GM21360 (cell line): Measurements from ENCODE around the gene XRCC4.

Source experiments
- ATAC-seq: cut with Tn5 transposase; IDR thresholded peaks from one replicate; pipeline ENCODE4 v1.9.1; 2021; ENCODE audit warnings: mild to moderate bottlenecking, moderate library complexity; ENCODE audit not compliant: unreplicated experiment

The XRCC4 gene

DNA sequence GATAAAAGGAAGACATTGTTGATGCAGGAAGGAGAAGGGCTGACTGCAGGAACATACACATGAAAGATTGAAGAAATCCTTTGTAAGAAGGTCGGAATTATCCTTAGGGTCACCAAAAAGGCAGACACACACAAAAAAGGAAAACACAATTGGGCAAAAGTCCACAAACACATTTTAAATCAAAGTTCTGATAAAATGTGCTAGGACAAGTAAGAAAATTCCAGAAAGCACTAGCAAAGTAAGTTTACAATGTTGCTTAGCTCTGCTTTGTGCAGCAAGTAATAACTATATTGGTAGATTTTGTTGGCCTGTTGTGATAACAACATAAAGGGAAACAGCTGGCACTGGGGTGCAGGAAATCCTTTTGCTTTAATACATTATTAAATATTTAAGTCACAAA is 294.4 kb downstream of the XRCC4 start:
- no peak for ATAC-seq

DNA sequence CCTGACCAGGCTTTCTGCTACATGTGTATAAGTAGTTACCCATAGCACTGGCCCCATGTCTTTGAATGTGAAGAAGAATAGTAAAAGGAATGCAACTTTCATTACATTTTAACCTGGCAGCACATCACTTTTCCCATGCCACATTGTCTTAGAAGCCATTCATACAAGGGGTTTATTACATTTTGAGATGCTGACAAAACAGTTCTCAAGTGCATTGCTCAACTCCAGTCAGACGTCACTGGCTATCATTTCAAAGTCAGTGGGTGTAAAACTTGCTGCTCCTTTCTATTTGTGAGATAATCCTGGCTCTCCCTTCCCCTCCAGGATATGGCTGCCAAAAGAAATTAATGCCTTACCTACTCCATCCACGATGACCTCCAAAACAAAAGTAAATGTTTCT is 297.2 kb downstream of the XRCC4 start:
- ATAC-seq = no peak

DNA sequence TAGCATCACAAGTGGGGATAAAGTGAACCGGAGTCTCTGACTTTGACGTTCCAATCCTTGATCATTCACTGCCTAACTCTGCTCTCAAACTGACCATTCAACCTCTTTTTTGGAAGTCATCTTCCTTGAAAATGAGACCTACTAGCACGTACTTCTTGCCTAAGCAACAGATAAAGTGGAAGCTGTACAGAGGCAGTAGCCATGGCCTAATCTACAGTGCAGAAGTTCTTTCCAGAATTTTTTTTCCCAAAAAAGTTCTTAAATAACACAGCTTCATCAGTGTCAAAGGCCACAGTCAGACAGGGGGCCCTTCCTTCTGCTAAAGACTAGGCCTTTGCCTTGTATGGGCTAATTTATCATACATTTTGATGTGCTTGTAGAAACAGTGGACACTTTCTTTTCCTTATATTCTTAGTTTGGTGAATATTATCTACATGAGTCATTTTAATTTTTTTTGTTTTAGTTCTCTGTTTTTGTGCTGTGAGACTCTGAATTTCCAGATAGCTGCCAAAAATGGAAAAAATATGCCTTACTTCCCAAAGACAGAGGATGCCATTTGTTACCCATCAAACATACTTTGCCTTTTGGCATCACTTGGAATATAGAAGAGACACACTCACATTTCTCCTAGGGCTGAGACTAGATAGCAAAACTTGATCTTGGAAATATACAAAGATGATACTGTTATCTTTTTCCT is 297.9 kb downstream of the XRCC4 start:
- ATAC-seq = no peak

DNA sequence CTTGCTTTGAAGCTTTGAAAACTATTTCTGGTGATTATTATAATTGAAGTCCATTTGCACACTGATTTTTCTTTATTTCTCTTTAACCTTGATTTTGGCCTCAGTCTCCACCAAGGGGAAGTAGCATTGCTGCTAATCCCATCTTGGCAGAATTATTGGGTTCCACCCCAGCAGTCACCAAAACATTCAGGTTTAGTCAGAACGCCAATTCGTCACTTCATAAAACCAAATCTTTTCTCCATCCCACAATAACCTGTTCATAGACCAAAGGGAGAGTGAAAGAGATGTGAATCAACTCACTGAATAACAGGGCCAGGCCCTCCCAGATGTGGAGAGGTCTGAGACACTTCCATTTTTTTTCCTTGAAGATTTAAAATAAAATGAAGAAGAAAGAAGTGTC is 299.1 kb downstream of the XRCC4 start:
- no peak for ATAC-seq

DNA sequence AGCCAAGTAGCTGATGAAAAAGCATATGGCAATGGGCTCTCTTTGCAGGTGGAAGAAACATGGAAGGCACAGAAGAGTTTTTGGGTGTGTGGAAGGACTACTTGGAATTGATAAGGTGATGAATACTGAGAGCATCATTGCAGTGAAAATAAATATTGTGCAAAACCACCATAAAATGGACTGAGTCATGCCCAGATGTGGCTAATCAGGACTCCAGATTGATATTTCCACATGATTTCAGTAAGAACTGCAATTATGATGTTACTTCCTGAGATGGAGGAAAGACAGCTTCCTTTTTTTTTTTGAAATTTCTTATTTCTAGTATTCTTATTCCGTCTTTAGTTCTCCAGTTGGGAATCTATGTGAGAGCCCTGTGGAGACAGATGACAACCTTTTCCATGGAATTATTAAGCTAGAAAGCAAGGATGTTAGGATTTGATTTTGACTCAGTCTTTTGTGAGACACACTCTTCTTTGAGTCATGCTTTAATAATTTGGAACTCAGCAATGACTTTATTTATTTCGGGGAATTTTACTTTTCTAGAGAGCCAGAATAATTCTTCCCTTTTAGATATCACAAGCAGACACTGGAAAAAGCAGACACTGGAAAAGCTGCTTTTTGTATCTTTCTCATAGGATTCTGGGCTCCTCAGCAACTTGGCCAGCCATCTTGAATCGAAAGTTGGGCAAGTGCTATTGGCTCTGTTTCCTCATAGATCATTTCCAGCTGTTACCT is 300.0 kb downstream of the XRCC4 start:
- ATAC-seq = no peak

DNA sequence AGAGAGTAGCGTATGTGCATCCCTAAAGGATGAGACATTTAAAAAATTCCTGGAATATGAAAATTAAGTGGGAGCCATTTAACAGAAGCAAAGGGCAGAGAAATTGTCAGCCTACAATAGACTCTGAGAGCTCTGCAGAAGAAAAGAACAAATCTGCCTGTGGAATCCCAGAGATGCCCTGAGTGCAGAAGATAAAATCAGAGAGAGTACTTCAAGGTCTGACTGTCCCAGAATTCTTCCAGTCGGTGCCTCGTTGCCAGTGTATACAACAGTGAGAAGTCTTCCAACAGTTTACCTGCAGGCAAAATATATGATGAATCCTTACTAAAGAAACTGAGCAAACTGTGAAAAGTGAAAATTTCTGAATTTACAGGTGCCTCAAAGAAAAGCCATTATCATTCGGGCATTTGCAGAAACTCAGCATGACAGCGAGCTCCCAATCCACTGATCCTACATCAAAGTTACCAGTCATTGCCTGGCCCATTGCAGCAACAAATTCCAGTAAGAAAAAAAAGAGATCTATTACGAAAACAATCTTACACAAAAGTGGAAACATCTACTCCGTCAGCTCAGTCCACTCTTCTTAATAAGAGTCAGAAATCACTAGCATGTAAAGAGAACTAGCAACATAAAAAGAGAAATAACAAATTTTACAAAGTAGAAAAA is 301.4 kb downstream of the XRCC4 start:
- no peak for ATAC-seq

DNA sequence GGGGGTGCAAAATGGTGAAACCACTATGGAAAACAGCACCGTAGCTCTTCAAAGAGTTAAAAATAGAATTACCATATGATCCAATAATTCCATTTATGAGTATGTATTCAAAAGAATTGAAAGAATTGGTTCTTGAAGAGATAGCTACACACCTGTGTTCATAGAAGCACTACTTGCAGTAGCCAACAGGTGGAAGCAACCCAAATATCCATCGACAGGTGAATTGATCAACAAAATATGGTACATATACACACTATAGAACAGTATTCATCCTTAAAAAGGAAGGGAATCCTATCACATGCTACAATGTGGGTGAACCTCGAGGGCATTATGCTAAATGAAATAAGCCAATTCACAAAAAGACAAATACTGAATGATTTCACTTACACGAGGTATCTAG is 308.5 kb downstream of the XRCC4 start:
- no peak for ATAC-seq

DNA sequence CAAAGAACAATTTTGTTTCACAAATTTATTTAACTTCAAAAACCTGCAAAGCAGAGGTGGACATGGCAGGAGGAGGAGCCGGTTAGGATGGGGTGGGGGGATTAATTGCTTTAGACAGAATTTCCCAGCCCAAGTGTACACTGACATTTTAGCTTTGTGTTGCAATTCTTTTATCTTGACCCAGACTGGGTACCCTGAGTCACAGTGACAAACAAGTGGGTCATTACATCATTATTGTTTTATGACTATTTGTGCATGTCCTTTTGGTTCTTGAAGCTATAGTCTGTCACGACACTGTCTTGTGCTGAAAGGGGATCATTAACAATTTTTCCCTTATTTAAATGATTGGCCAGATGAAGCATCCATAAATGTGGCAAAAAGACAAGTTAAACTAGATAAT is 309.7 kb downstream of the XRCC4 start:
- ATAC-seq = no peak

DNA sequence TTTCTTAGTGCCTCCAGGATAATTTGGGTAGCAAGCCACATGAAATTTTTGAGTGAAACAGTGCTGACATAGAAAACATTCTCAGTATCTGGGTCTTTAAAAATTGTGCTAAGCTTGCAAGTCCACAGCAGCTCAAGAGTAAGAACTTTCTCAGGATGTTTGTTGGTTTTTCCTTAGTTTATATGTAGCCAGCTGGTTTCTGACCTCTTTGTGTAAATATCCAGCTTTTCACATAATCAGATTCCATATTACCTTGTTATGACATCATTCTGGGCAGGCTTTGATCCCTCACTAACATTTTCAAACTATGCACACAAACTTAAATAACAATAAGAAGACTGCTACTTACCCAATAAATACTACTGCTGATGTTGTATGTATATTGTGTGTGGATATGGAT is 311.3 kb downstream of the XRCC4 start:
- no peak for ATAC-seq

DNA sequence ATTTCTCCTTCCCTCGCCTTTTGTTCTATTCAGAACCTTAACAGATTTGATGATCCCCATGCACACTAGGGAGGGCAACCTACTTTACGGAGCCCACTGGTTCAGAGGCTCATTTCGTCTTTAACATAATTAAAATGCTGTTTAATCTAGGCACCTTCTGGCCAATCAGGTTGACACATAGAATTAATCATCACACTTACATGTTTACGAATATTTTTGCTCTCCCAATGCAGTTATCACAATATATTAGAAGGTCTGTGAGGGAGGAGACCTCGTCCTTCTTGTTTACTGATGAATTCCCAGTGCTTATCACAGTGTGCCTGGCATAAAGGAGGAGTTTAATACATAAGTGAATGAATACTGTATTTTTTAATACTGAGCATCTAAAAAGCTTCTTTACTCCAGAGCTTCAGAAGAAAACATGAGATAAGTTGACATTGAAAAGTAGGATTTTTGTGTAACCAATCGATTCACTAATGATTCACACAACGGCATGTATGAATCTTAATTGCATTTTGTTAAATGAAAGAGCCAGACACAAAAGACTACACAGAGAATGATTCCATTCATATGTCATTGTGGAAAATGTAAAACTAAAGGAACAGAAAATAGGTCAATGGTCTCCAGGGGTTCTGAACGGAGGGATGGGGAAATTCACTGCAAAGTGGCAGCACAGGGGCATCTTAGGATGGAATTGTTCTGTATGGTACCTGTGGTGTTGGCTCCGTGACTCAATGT is 315.6 kb downstream of the XRCC4 start:
- no peak for ATAC-seq

DNA sequence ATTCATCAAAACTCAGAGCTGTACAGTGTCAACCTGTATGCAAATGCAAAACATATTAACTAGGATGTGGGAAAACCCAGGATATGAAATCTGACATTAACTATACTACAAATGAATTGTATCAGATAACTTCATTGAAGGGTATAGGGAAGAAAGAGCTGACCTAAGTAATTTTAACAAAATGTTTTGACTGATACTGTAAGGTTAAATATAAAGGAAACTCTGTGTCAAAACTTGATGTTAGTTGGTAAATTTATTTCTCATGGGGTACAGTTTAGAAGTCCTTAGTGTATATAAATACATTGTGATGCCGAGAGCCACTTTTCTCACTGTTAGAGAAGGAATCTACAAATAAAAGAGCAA is 316.1 kb downstream of the XRCC4 start:
- ATAC-seq = no peak

DNA sequence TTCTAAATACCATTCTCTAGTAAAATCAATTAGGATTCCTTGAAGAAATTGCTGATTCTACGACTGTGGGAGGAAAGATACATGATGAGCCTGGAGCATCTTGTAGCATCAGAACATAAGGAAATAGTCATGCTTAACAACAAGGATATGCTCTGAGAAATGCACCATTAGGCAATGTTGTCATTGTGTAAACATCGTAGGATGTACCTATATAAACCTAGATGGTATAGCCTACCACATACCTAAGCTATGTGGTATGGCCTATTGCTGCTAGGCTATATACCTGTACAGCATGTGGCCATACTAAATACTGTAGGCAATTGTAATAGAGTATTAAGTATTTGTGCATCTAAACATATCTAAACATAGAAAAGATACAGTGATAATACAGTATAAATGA is 316.8 kb downstream of the XRCC4 start:
- no peak for ATAC-seq

DNA sequence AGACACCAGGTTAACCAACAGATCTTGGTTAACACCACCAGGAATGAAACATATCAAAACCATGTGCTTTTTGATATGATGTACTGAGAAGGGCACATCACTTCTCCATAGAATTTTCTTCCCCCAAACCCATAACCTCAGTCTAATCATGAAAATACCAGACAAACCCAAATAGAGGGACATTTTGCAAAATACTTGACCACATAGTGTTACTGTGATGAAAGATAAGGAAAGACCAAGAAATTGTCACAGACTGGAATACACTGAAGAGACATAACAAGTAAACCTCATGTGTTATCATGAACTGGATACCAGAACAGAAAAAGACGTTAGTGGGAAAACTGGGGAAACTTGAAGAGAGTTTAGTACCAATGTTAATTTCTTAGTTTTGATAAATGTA is 319.3 kb downstream of the XRCC4 start:
- ATAC-seq = no peak

DNA sequence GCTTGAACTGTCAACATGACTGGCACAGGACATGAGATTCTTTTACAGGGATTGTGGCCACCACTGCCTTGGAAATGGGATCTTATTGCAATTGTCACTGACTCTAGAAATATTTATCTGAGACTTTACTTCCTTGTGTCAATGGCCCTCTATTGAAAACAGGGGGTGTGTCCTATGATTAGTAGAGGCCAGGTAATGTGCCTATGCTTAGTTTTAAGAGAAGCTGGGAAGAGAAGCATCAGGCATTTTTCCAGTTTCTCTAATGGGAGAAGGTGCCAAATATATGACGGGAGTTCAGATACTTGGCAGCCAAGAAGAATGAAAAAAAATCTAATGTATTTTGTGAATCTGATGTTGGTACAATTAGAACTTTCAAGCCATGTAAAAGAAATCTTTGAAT is 320.3 kb downstream of the XRCC4 start:
- no peak for ATAC-seq

DNA sequence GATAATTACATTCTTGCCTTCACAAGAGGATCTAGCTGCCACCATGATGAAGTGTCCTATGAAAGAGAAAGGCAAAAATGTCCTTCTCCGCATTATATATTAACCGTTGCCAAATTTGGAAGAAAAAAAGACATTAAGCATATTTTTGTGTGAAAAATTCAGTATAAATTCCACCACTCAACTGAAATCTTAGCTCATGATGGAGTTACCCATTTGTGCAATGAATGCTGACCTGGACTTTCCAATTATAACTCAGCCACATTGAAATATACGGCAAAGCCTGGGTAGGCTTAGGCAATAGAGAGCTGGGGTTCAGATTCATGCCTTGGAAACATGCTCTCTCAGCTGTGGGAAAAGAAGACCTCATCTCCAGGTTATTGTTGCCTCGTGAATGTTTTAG is 322.9 kb downstream of the XRCC4 start:
- ATAC-seq = no peak

DNA sequence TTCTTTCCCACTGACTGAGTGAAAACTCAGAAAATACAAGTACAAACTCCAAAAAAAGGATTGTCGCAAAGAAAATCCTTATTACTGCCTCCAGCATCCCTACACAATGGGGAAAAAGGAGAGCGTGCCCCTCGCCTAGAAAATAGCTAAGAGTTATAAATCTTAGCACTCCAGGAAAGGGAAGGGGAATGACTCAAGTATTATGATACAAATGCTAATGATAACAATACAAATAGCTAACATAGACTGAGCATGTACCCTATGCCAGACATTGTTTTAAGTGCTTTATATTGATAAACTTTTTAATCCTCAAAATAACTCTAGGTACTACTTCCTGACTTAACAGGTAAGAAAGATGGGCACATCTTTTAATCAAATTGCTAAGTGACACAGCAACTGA is 323.4 kb downstream of the XRCC4 start:
- no peak for ATAC-seq

DNA sequence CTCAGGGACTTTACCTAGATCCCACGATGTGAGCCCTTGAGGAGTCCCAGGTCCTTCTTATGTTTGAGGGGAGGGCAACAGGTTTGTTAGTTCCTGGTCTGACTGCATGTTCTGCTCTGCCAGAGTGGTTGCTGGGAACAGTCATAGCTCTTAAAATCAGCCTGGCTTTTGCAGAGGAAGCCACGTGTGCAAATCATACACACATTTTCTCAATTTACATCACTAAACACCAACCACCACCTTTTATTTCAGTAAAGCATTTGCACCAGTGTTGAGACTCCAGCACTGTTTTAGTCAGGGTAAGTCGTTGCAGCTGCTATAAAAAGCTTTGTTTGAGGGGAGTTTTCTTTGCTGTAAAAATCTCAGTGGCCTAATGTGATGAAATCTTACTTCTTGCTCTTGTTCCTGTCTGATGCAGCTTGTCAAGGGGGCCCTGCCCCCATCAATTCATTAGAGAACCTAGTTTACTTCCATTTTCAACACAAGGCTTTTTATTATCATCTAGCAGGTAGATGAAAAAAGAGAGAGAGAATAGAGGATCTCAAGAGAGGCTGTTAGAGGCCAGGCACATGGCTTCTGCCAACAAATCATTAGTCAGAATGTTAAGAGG is 323.9 kb downstream of the XRCC4 start:
- peak; percentile 61 for ATAC-seq

DNA sequence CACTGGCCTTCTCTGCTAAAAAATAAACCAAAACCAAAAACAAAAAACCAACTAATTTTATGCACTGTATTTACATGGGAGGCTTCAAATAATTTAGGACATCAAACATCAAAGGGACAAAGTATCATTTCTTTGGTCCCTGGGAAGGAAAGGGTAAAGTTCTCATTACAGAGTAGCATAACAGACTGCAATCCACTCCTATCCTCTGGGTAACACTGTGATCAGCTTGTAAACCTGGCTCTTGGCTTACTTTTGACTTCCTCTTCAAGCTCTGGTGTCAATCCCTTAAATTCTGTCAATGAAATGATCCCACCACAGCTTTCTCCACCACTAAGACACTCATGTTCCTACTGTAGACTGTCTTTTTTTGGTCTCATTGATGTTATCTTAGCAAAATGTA is 324.4 kb downstream of the XRCC4 start:
- no peak for ATAC-seq
